TTC549 (cell line): ENCODE data around the gene MEIS1.

ENCODE experiments used
- FAIRE-seq: peaks from 2 replicates; lab custom pipeline; 2012; peaks lifted over from hg19 to GRCh38; lab: Jason Lieb, UNC

Gene MEIS1

GRCh38 chr2:66443979-66444861, 9.3 kb downstream of the MEIS1 start:
- FAIRE-seq = no peak

GRCh38 chr2:66445076-66445924, 10.4 kb downstream of the MEIS1 start:
- FAIRE-seq = no peak

- no peak for FAIRE-seq
Measured at GRCh38 chr2:66445925-66446871, 11.3 kb downstream of the MEIS1 start.

- FAIRE-seq = no peak
Measured at GRCh38 chr2:66446941-66447340, 12.0 kb downstream of the MEIS1 start.

- FAIRE-seq = no peak
Measured at GRCh38 chr2:66447677-66448076, 12.8 kb downstream of the MEIS1 start.

GRCh38 chr2:66448136-66448991, 13.4 kb downstream of the MEIS1 start:
- no peak for FAIRE-seq

GRCh38 chr2:66452214-66452613, 17.3 kb downstream of the MEIS1 start:
- FAIRE-seq = no peak

GRCh38 chr2:66452917-66453316, 18.0 kb downstream of the MEIS1 start:
- no peak for FAIRE-seq

GRCh38 chr2:66455490-66455889, 20.6 kb downstream of the MEIS1 start:
- no peak for FAIRE-seq

GRCh38 chr2:66456183-66457041, 21.5 kb downstream of the MEIS1 start:
- no peak for FAIRE-seq

GRCh38 chr2:66457545-66457944, 22.6 kb downstream of the MEIS1 start:
- FAIRE-seq = no peak

GRCh38 chr2:66460031-66460430, 25.1 kb downstream of the MEIS1 start:
- FAIRE-seq = no peak

GRCh38 chr2:66461001-66461663, 26.2 kb downstream of the MEIS1 start:
- FAIRE-seq = no peak

GRCh38 chr2:66461664-66462500, 27.0 kb downstream of the MEIS1 start:
- FAIRE-seq = no peak

- FAIRE-seq = no peak
Measured at GRCh38 chr2:66462501-66462825, 27.5 kb downstream of the MEIS1 start.

GRCh38 chr2:66463206-66463755, 28.4 kb downstream of the MEIS1 start:
- FAIRE-seq = no peak

- no peak for FAIRE-seq
Measured at GRCh38 chr2:66464930-66465637, 30.2 kb downstream of the MEIS1 start.

- no peak for FAIRE-seq
Measured at GRCh38 chr2:66466433-66466832, 31.5 kb downstream of the MEIS1 start.
